Measurements from ENCODE around the gene SH3BP1.

GRCh38 chr22:37601540-37602442, 37.7 kb upstream of the SH3BP1 start:
- TF ChIP-seq POLR2A (IDR thresholded peaks at IDR 0.05) (no peak), POLR2AphosphoS5 (IDR thresholded peaks at IDR 0.05) (no peak), CTCF (IDR thresholded peaks at IDR 0.05) (no peak)

Measured in gastroesophageal sphincter (tissue), 3 donors.